ENCODE measurements around the gene ZNF519.

DNA sequence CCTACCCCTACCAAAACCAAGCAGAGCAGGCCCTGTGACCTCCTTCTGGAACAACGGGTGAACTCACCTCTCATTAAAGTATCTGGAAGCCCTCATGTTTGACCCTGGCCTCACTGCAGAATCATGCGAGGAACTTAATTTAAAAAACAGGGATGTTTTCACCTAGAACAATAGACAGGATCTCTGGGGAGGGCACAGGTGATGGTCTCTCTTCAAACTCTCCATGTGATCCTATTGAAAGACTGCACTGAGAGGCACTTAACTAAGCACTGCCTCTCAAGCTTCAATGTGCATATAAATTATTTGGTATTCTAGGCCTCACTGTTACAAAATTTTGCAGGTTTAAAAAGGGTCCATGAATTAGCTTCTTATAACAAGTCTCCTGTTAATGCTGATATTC is 7.5 kb downstream of the ZNF519 start:
- TF ChIP-seq, protein P1, sequence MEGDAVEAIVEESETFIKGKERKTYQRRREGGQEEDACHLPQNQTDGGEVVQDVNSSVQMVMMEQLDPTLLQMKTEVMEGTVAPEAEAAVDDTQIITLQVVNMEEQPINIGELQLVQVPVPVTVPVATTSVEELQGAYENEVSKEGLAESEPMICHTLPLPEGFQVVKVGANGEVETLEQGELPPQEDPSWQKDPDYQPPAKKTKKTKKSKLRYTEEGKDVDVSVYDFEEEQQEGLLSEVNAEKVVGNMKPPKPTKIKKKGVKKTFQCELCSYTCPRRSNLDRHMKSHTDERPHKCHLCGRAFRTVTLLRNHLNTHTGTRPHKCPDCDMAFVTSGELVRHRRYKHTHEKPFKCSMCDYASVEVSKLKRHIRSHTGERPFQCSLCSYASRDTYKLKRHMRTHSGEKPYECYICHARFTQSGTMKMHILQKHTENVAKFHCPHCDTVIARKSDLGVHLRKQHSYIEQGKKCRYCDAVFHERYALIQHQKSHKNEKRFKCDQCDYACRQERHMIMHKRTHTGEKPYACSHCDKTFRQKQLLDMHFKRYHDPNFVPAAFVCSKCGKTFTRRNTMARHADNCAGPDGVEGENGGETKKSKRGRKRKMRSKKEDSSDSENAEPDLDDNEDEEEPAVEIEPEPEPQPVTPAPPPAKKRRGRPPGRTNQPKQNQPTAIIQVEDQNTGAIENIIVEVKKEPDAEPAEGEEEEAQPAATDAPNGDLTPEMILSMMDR (IDR thresholded peaks at IDR 0.05) = no peak
- no peak for TF ChIP-seq ZFX (IDR thresholded peaks at IDR 0.05; ENCODE audit: borderline replicate concordance)

Measured in 22Rv1 (cell line).